ENCODE results near the gene LDB2.

The LDB2 gene

DNA sequence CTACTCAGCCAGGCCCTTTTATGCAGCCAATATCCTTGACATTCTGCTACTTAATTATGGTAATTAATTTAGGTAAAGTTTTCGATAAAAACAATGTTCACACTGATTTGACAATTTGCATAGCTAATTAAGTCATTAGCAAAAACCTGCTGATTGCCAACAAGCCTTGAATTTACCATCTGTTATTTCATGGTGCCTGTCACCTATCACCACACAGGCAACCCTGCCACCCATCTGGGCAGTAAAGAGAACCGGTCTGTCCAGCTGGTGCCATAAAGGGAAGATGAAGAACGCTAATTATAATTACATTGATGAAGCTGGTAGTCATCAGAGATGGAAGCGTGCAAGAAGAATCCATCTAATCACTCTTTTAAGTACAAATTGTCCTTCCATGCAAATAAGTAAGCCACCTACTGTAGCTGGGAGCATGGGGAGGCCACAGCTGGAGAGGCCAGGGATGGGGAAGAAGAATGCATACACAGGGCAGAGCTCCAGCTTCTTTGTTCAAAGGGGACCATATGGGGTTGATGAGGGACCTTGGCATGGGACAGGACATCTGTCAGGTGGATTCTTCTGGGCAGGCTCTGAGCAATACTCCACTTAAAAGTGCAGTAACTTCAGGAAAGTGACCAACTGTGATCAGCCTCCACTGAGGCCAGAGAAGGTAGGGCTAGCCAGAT is 394.9 kb downstream of the LDB2 start:
- Histone ChIP-seq H3K4me1 (ENCODE audit: control insufficient read depth, insufficient read depth, low read length, unreplicated experiment) (no peaks in the 10 kb centered on the region), H3K27me3 (ENCODE audit: insufficient read depth, low read length) (peaks cover 5% of the 10 kb centered on the region; the same call in 1 of the 2 replicates), H3K79me2 (ENCODE audit: control insufficient read depth, insufficient read depth, low read length, unreplicated experiment) (no peaks in the 10 kb centered on the region), H2AFZ (ENCODE audit: low read length, unreplicated experiment) (no peak overlapping the region), H3K4me3 (ENCODE audit: low read depth, low read length) (no peak overlapping the region), H3K27ac (ENCODE audit: low read depth, low read length) (no peak overlapping the region), H3K36me3 (ENCODE audit: insufficient read depth, low read length) (no peaks in the 10 kb centered on the region)

DNA sequence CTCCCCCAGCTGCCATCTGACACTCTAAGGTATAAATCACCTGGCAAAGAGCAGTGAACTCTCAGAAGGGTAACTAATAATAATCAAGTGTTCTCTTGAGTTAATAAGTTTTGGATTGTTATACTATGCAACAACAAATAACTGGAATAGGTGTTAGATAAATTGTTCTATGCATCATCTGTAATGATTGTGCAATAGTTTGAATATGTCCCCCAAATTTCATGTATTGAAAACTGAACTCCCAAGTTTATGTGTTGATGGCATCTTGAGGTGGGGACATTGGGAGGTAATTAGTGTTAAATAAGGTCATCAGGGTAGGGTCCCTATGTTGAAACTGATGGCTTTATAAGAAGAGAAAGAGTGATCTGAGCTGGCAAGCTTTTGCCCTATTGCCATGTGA is 399.5 kb downstream of the LDB2 start:
- H3K27ac ChIP-seq (ENCODE audit: low read depth, low read length): no peak overlapping the region
- H3K4me3 ChIP-seq (ENCODE audit: low read depth, low read length): no peak overlapping the region
- H2AFZ ChIP-seq (ENCODE audit: low read length, unreplicated experiment): no peak overlapping the region
- no peaks in the 10 kb centered on the region for H3K4me1 ChIP-seq (ENCODE audit: control insufficient read depth, insufficient read depth, low read length, unreplicated experiment)
- H3K79me2 ChIP-seq (ENCODE audit: control insufficient read depth, insufficient read depth, low read length, unreplicated experiment): no peaks in the 10 kb centered on the region
- peaks cover 11% of the 10 kb centered on the region; the same call in 1 of the 2 replicates for H3K27me3 ChIP-seq (ENCODE audit: insufficient read depth, low read length)
- H3K36me3 ChIP-seq (ENCODE audit: insufficient read depth, low read length): no peaks in the 10 kb centered on the region

DNA sequence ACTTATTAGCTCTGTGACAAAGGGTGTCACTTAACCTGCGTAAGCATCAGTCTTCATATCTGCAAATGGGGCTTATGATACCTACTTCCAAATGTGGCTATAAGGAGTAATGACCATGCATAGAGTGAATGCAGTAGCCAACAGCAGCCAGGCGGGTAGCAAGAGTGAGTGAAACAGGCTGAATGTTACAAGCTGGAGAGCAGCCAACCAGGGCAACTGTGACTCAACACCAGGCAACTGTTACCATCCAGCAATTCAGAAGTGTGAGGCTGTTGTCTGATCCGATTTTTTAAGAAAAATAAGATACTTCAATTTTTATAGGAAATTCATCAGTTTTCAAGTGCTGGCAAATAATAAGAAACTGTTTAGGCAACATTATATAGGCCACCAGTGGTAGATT is 401.9 kb downstream of the LDB2 start:
- Histone ChIP-seq H3K27me3 (ENCODE audit: insufficient read depth, low read length) (peaks cover 11% of the 10 kb centered on the region; the same call in 1 of the 2 replicates), H3K79me2 (ENCODE audit: control insufficient read depth, insufficient read depth, low read length, unreplicated experiment) (no peaks in the 10 kb centered on the region), H3K4me3 (ENCODE audit: low read depth, low read length) (no peak overlapping the region), H3K27ac (ENCODE audit: low read depth, low read length) (no peak overlapping the region), H2AFZ (ENCODE audit: low read length, unreplicated experiment) (no peak overlapping the region), H3K36me3 (ENCODE audit: insufficient read depth, low read length) (no peaks in the 10 kb centered on the region), H3K4me1 (ENCODE audit: control insufficient read depth, insufficient read depth, low read length, unreplicated experiment) (no peaks in the 10 kb centered on the region)

DNA sequence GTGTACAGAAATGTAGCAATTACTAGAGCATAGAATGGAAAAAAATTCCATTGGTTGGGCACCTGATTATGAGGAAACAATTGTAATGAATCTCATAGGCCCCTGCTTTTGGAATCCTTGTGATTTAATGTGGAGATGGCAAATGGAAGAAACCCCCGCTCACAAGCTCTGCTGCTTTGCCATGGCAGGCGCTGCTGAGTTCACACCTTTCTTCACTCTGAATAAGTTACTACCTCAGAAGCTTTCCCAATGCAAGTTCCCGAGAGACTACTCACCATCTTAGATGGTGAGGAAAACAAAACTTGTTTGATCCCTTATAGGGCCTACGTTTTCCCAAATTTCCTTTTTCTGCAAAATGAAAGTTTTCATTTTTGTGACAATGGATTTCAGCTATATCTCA is 405.6 kb downstream of the LDB2 start:
- H2AFZ ChIP-seq (ENCODE audit: low read length, unreplicated experiment): no peak overlapping the region
- H3K4me3 ChIP-seq (ENCODE audit: low read depth, low read length): no peak overlapping the region
- H3K79me2 ChIP-seq (ENCODE audit: control insufficient read depth, insufficient read depth, low read length, unreplicated experiment): no peaks in the 10 kb centered on the region
- no peak overlapping the region for H3K27ac ChIP-seq (ENCODE audit: low read depth, low read length)
- H3K4me1 ChIP-seq (ENCODE audit: control insufficient read depth, insufficient read depth, low read length, unreplicated experiment): no peaks in the 10 kb centered on the region
- H3K36me3 ChIP-seq (ENCODE audit: insufficient read depth, low read length): no peaks in the 10 kb centered on the region
- no peaks in the 10 kb centered on the region for H3K27me3 ChIP-seq (ENCODE audit: insufficient read depth, low read length)

GRCh38 chr4:16489226-16489625 is 409.2 kb downstream of the LDB2 start:
- no peak overlapping the region for H3K4me3 ChIP-seq (ENCODE audit: low read depth, low read length)
- H3K36me3 ChIP-seq (ENCODE audit: insufficient read depth, low read length): no peaks in the 10 kb centered on the region
- H3K27me3 ChIP-seq (ENCODE audit: insufficient read depth, low read length): peaks cover 25% of the 10 kb centered on the region; the same call in 1 of the 2 replicates
- no peak overlapping the region for H2AFZ ChIP-seq (ENCODE audit: low read length, unreplicated experiment)
- H3K27ac ChIP-seq (ENCODE audit: low read depth, low read length): no peak overlapping the region
- no peaks in the 10 kb centered on the region for H3K79me2 ChIP-seq (ENCODE audit: control insufficient read depth, insufficient read depth, low read length, unreplicated experiment)
- no peaks in the 10 kb centered on the region for H3K4me1 ChIP-seq (ENCODE audit: control insufficient read depth, insufficient read depth, low read length, unreplicated experiment)

GRCh38 chr4:16488084-16488483 is 410.4 kb downstream of the LDB2 start:
- no peak overlapping the region for H3K27ac ChIP-seq (ENCODE audit: low read depth, low read length)
- H3K4me3 ChIP-seq (ENCODE audit: low read depth, low read length): no peak overlapping the region
- peaks cover 29% of the 10 kb centered on the region; the same call in 1 of the 2 replicates for H3K27me3 ChIP-seq (ENCODE audit: insufficient read depth, low read length)
- no peaks in the 10 kb centered on the region for H3K36me3 ChIP-seq (ENCODE audit: insufficient read depth, low read length)
- no peaks in the 10 kb centered on the region for H3K4me1 ChIP-seq (ENCODE audit: control insufficient read depth, insufficient read depth, low read length, unreplicated experiment)
- H2AFZ ChIP-seq (ENCODE audit: low read length, unreplicated experiment): no peak overlapping the region
- no peaks in the 10 kb centered on the region for H3K79me2 ChIP-seq (ENCODE audit: control insufficient read depth, insufficient read depth, low read length, unreplicated experiment)

DNA sequence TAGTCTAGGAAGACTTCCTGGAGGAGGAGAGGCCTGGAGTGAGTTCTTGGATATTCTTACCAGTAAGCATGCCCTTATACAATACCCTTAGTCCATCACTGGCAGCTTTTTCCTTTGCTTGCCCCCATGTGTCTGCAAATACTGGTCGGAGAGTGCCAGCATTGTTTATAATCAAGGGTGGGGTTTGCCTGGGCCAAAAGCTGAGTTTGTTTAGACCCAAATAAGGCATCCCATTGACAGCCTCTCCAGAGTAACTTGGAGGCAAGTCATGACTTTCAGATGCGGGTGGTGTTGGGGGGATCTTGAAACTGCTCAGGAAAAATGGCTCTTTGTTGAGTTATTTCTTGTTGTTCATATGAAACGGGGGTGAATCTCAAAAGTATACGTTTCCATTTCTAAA is 413.7 kb downstream of the LDB2 start:
- H2AFZ ChIP-seq (ENCODE audit: low read length, unreplicated experiment): no peak overlapping the region
- H3K27ac ChIP-seq (ENCODE audit: low read depth, low read length): no peak overlapping the region
- H3K79me2 ChIP-seq (ENCODE audit: control insufficient read depth, insufficient read depth, low read length, unreplicated experiment): no peaks in the 10 kb centered on the region
- H3K4me1 ChIP-seq (ENCODE audit: control insufficient read depth, insufficient read depth, low read length, unreplicated experiment): no peaks in the 10 kb centered on the region
- no peak overlapping the region for H3K4me3 ChIP-seq (ENCODE audit: low read depth, low read length)
- no peaks in the 10 kb centered on the region for H3K36me3 ChIP-seq (ENCODE audit: insufficient read depth, low read length)
- H3K27me3 ChIP-seq (ENCODE audit: insufficient read depth, low read length): peaks cover 54% of the 10 kb centered on the region

GRCh38 chr4:16483540-16483939 is 414.9 kb downstream of the LDB2 start:
- Histone ChIP-seq H3K27me3 (ENCODE audit: insufficient read depth, low read length) (peaks cover 64% of the 10 kb centered on the region), H3K36me3 (ENCODE audit: insufficient read depth, low read length) (no peaks in the 10 kb centered on the region), H3K79me2 (ENCODE audit: control insufficient read depth, insufficient read depth, low read length, unreplicated experiment) (no peaks in the 10 kb centered on the region), H2AFZ (ENCODE audit: low read length, unreplicated experiment) (no peak overlapping the region), H3K4me3 (ENCODE audit: low read depth, low read length) (no peak overlapping the region), H3K27ac (ENCODE audit: low read depth, low read length) (no peak overlapping the region), H3K4me1 (ENCODE audit: control insufficient read depth, insufficient read depth, low read length, unreplicated experiment) (no peaks in the 10 kb centered on the region)

- no peaks in the 10 kb centered on the region for H3K36me3 ChIP-seq (ENCODE audit: insufficient read depth, low read length)
- no peak overlapping the region for H3K27ac ChIP-seq (ENCODE audit: low read depth, low read length)
- H3K4me3 ChIP-seq (ENCODE audit: low read depth, low read length): no peak overlapping the region
- H2AFZ ChIP-seq (ENCODE audit: low read length, unreplicated experiment): no peak overlapping the region
- peaks cover 61% of the 10 kb centered on the region for H3K27me3 ChIP-seq (ENCODE audit: insufficient read depth, low read length)
- no peaks in the 10 kb centered on the region for H3K79me2 ChIP-seq (ENCODE audit: control insufficient read depth, insufficient read depth, low read length, unreplicated experiment)
- H3K4me1 ChIP-seq (ENCODE audit: control insufficient read depth, insufficient read depth, low read length, unreplicated experiment): no peaks in the 10 kb centered on the region
Measured at GRCh38 chr4:16480011-16480410, 418.4 kb downstream of the LDB2 start.

DNA sequence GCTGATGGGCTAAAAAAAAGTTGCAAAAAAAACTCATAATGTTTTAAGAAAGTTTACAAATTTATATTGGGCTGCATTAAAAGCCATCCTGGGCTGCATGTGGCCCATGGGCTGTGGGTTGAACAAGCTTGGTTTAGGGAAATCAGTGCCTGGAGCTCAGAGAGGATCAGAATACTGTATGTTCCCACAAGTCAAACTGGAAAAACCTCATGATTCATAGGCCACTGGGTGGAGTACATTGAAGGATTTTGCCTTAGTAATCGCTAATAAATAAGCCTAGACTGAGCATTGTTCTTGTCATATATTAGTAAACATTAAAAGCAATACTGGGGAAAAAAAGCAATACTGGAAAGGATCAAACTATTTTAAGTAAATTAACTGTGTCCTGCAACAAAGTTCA is 425.9 kb downstream of the LDB2 start:
- no peaks in the 10 kb centered on the region for H3K36me3 ChIP-seq (ENCODE audit: insufficient read depth, low read length)
- no peak overlapping the region for H2AFZ ChIP-seq (ENCODE audit: low read length, unreplicated experiment)
- H3K4me3 ChIP-seq (ENCODE audit: low read depth, low read length): no peak overlapping the region
- no peaks in the 10 kb centered on the region for H3K79me2 ChIP-seq (ENCODE audit: control insufficient read depth, insufficient read depth, low read length, unreplicated experiment)
- H3K27ac ChIP-seq (ENCODE audit: low read depth, low read length): no peak overlapping the region
- H3K4me1 ChIP-seq (ENCODE audit: control insufficient read depth, insufficient read depth, low read length, unreplicated experiment): no peaks in the 10 kb centered on the region
- H3K27me3 ChIP-seq (ENCODE audit: insufficient read depth, low read length): peaks cover 19% of the 10 kb centered on the region

GRCh38 chr4:16467061-16467460 is 431.4 kb downstream of the LDB2 start:
- Histone ChIP-seq H3K36me3 (ENCODE audit: insufficient read depth, low read length) (no peaks in the 10 kb centered on the region), H3K4me3 (ENCODE audit: low read depth, low read length) (no peak overlapping the region), H2AFZ (ENCODE audit: low read length, unreplicated experiment) (no peak overlapping the region), H3K27me3 (ENCODE audit: insufficient read depth, low read length) (no peaks in the 10 kb centered on the region; the same call in none of the 2 replicates), H3K4me1 (ENCODE audit: control insufficient read depth, insufficient read depth, low read length, unreplicated experiment) (no peaks in the 10 kb centered on the region), H3K27ac (ENCODE audit: low read depth, low read length) (no peak overlapping the region), H3K79me2 (ENCODE audit: control insufficient read depth, insufficient read depth, low read length, unreplicated experiment) (no peaks in the 10 kb centered on the region)
